ENCODE measurements around the gene ECE1. TPM values are rescaled to one million over a fixed set of nuclear protein-coding genes. Genes with fewer than 3 reads are reported as not detected.

The ECE1 gene
- total and polyA plus RNA-seq, 9 of the 15 experiments (the other 6 are each of a cell fraction or from before 2014, with no cell fraction given), result 0.56 to 34.8 (median 11.0) TPM

DNA sequence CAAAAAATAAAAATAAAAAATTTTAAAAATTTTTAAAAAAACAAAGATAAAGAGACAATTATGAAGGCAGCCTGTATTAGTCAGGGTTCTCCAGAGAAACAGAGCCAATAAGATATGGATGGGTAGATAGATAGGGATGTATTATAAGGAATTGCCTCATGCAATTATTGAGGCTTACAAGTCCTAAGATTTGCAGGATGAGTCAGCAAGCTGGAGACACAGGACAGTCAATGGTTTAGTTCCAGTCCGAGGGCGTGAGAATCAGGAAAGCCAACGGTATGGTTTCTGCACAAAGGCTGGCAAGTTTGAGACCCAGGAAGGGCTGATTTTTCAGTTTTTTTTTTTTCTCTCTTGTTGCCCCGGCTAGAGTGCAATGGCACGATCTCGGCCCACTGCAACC, 89.5 kb downstream of the ECE1 start (continued):
- TF ChIP-seq, protein P1, sequence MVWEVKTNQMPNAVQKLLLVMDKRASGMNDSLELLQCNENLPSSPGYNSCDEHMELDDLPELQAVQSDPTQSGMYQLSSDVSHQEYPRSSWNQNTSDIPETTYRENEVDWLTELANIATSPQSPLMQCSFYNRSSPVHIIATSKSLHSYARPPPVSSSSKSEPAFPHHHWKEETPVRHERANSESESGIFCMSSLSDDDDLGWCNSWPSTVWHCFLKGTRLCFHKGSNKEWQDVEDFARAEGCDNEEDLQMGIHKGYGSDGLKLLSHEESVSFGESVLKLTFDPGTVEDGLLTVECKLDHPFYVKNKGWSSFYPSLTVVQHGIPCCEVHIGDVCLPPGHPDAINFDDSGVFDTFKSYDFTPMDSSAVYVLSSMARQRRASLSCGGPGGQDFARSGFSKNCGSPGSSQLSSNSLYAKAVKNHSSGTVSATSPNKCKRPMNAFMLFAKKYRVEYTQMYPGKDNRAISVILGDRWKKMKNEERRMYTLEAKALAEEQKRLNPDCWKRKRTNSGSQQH (CRISPR knock-in tag; IDR thresholded peaks at IDR 0.05), result no peak
- TF ChIP-seq PCBP2 (IDR thresholded peaks at IDR 0.05; ENCODE audit: low read depth, low read length, poor library complexity, severe bottlenecking) (no peak), RB1 (IDR thresholded peaks at IDR 0.05; ENCODE audit: low read depth) (no peak), MCM5 (IDR thresholded peaks at IDR 0.05; ENCODE audit: low read depth) (no peak), CEBPG (CRISPR knock-in tag; IDR thresholded peaks at IDR 0.05) (no peak), CEBPG (tag; conservative IDR thresholded peaks at IDR 0.05 in 1 of 2, IDR thresholded peaks at IDR 0.05 in 1 of 2) (0 out of 4 replicates have a peak, but pooled peaks of 1 of the 2 experiments have one; percentile 28), HDGF (IDR thresholded peaks at IDR 0.05) (no peak), ZNF316 (IDR thresholded peaks at IDR 0.05) (peak; percentile 86), MIER1 (IDR thresholded peaks at IDR 0.05; ENCODE audit: low read depth) (no peak), PML (IDR thresholded peaks at IDR 0.05; ENCODE audit: low read length) (no peak), GATAD2B (IDR thresholded peaks at IDR 0.05; ENCODE audit: borderline replicate concordance) (no peak), MAFG (tag; conservative IDR thresholded peaks at IDR 0.05) (peak; percentile 83), C11orf30 (IDR thresholded peaks at IDR 0.05; ENCODE audit: low read depth) (peak; percentile 84), KDM1A (IDR thresholded peaks at IDR 0.05) (no peak), FOSL1 (tag; conservative IDR thresholded peaks at IDR 0.05) (peak; percentile 46; the same call in 1 of the 2 replicates), POLR2AphosphoS2 (IDR thresholded peaks at IDR 0.05; ENCODE audit: low read length) (no peak), ILF3 (IDR thresholded peaks at IDR 0.05; ENCODE audit: borderline replicate concordance) (no peak), CXXC5 (CRISPR knock-in tag; IDR thresholded peaks at IDR 0.05) (no peak), MYNN (IDR thresholded peaks at IDR 0.05) (no peak), MYNN (CRISPR knock-in tag; IDR thresholded peaks at IDR 0.05) (no peak), ZNF507 (tag; conservative IDR thresholded peaks at IDR 0.05) (no peak), HNRNPL (IDR thresholded peaks at IDR 0.05; ENCODE audit: low read depth, low read length) (no peak)
- TF ChIP-seq, protein P2, sequence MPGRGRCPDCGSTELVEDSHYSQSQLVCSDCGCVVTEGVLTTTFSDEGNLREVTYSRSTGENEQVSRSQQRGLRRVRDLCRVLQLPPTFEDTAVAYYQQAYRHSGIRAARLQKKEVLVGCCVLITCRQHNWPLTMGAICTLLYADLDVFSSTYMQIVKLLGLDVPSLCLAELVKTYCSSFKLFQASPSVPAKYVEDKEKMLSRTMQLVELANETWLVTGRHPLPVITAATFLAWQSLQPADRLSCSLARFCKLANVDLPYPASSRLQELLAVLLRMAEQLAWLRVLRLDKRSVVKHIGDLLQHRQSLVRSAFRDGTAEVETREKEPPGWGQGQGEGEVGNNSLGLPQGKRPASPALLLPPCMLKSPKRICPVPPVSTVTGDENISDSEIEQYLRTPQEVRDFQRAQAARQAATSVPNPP (IDR thresholded peaks at IDR 0.05; ENCODE audit: borderline replicate concordance, insufficient read depth, insufficient read length), result no peak
- TF ChIP-seq, protein P3, sequence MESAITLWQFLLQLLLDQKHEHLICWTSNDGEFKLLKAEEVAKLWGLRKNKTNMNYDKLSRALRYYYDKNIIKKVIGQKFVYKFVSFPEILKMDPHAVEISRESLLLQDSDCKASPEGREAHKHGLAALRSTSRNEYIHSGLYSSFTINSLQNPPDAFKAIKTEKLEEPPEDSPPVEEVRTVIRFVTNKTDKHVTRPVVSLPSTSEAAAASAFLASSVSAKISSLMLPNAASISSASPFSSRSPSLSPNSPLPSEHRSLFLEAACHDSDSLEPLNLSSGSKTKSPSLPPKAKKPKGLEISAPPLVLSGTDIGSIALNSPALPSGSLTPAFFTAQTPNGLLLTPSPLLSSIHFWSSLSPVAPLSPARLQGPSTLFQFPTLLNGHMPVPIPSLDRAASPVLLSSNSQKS (CRISPR knock-in tag; IDR thresholded peaks at IDR 0.05), result no peak
